ENCODE measurements around the gene MYRF. TPM values are rescaled to one million over a fixed set of nuclear protein-coding genes. Genes with fewer than 3 reads are reported as not detected.

Gene MYRF
- total RNA-seq, 1 experiment from 2014 or later: 91.4 TPM

- no peaks in the 10 kb centered on the region for H3K27me3 Mint-ChIP-seq (ENCODE audit: unreplicated experiment)
- no TSS peak for BruUV-seq (replicated peaks)
- CTCF ChIA-PET: interaction anchor here (0.5 to 0.6 kb wide), 2 partner anchors 11 to 153 kb away, joined by 3 read pairs; partner anchors contain the start of gene RAB3IL1
- peaks cover 19% of the 10 kb centered on the region for H3K4me1 Mint-ChIP-seq (ENCODE audit: low read depth, unreplicated experiment)
- no peak overlapping the region for H3K27ac Mint-ChIP-seq (ENCODE audit: unreplicated experiment)
- peaks cover 13% of the 10 kb centered on the region for H3K36me3 Mint-ChIP-seq (ENCODE audit: insufficient read depth, unreplicated experiment)
- TF ChIP-seq CTCF (IDR thresholded peaks at IDR 0.05; ENCODE audit: unreplicated experiment): no peak
- DNase-seq: no peak
- H3K9me3 Mint-ChIP-seq (ENCODE audit: low read depth, unreplicated experiment): no peaks in the 10 kb centered on the region
- no peak overlapping the region for H3K4me3 Mint-ChIP-seq (ENCODE audit: low read depth, unreplicated experiment)
- intact Hi-C loops (cut with micrococcal nuclease; ENCODE audit: unreplicated experiment): no loop called here
These were observed 12.3 kb downstream of the MYRF start for GRCh38 chr11:61764606-61765260.

GRCh38 chr11:61765550-61766253 is 13.3 kb downstream of the MYRF start:
- Mint-ChIP-seq H3K27ac (ENCODE audit: unreplicated experiment) (no peak overlapping the region), H3K9me3 (ENCODE audit: low read depth, unreplicated experiment) (no peaks in the 10 kb centered on the region), H3K4me3 (ENCODE audit: low read depth, unreplicated experiment) (no peak overlapping the region), H3K4me1 (ENCODE audit: low read depth, unreplicated experiment) (peaks cover 9% of the 10 kb centered on the region), H3K27me3 (ENCODE audit: unreplicated experiment) (no peaks in the 10 kb centered on the region), H3K36me3 (ENCODE audit: insufficient read depth, unreplicated experiment) (peaks cover 13% of the 10 kb centered on the region)
- CTCF ChIA-PET: interaction anchor here (0.6 to 0.7 kb wide), 2 partner anchors 10 to 44 kb away, joined by 3 read pairs; no protein-coding TSS in a partner anchor
- BruUV-seq (replicated peaks): no TSS peak
- DNase-seq: no peak
- no peak for TF ChIP-seq CTCF (IDR thresholded peaks at IDR 0.05; ENCODE audit: unreplicated experiment)
- intact Hi-C loops (cut with micrococcal nuclease; ENCODE audit: unreplicated experiment): no loop called here

- Mint-ChIP-seq H3K9me3 (ENCODE audit: low read depth, unreplicated experiment) (no peaks in the 10 kb centered on the region), H3K4me1 (ENCODE audit: low read depth, unreplicated experiment) (peaks cover 6% of the 10 kb centered on the region), H3K4me3 (ENCODE audit: low read depth, unreplicated experiment) (no peak overlapping the region), H3K36me3 (ENCODE audit: insufficient read depth, unreplicated experiment) (peaks cover 13% of the 10 kb centered on the region), H3K27me3 (ENCODE audit: unreplicated experiment) (no peaks in the 10 kb centered on the region), H3K27ac (ENCODE audit: unreplicated experiment) (no peak overlapping the region)
- CTCF ChIA-PET: interaction anchor here (1.4 kb wide), 1 partner anchor 9 kb away, joined by 5 read pairs; no protein-coding TSS in a partner anchor
- intact Hi-C loops (cut with micrococcal nuclease; ENCODE audit: unreplicated experiment): no loop called here
- DNase-seq: no peak
- no peak for TF ChIP-seq CTCF (IDR thresholded peaks at IDR 0.05; ENCODE audit: unreplicated experiment)
- BruUV-seq (replicated peaks): no TSS peak
These were observed 14.0 kb downstream of the MYRF start for GRCh38 chr11:61766353-61766841.

- Mint-ChIP-seq H3K36me3 (ENCODE audit: insufficient read depth, unreplicated experiment) (peaks cover 19% of the 10 kb centered on the region), H3K27ac (ENCODE audit: unreplicated experiment) (no peak overlapping the region), H3K27me3 (ENCODE audit: unreplicated experiment) (no peaks in the 10 kb centered on the region), H3K4me1 (ENCODE audit: low read depth, unreplicated experiment) (no peaks in the 10 kb centered on the region), H3K4me3 (ENCODE audit: low read depth, unreplicated experiment) (no peak overlapping the region), H3K9me3 (ENCODE audit: low read depth, unreplicated experiment) (no peaks in the 10 kb centered on the region)
- DNase-seq: no peak
- no peak for TF ChIP-seq CTCF (IDR thresholded peaks at IDR 0.05; ENCODE audit: unreplicated experiment)
- intact Hi-C loops (cut with micrococcal nuclease; ENCODE audit: unreplicated experiment): no loop called here
- CTCF ChIA-PET: no interaction called here
- BruUV-seq (replicated peaks): no TSS peak
These were observed 16.1 kb downstream of the MYRF start for GRCh38 chr11:61768376-61769076.
